Endothelial cell of umbilical vein (primary cell): ENCODE data around the gene ACTBL2. TPM values are rescaled to one million over a fixed set of nuclear protein-coding genes. Genes with fewer than 3 reads are reported as not detected.

Experiments
- BruUV-seq: library from RNA; stranded (reverse); fragments of 400-500 nt; replicated peaks from 2 replicates; lab custom pipeline; 2021; lab: Mats Ljungman, UMichigan
- CTCF ChIA-PET: fragments of 300-600, 350-600 bp; sonication (Branson Sonifier 250); formaldehyde crosslinking; loops from one replicate; lab custom pipeline; 2021; ENCODE audit warnings: antibody characterized with exemption, inconsistent platforms; lab: Charles Lee
- POLR2A ChIA-PET: fragments of 300-600, 350-600 bp; sonication (Branson Sonifier 250); formaldehyde crosslinking; loops from one replicate; lab custom pipeline; 2021; ENCODE audit warnings: antibody characterized with exemption, inconsistent platforms; lab: Charles Lee
- DNase-seq: peaks from one replicate; pipeline ENCODE4 v3.0.0-alpha.2; 2011; ENCODE audit warnings: low read depth, low spot score
- FAIRE-seq: peaks from 2 replicates; lab custom pipeline; 2011; peaks lifted over from hg19 to GRCh38; lab: Jason Lieb, UNC
- H2AFZ ChIP-seq: 2 replicates; pipeline ENCODE4 v1.6.0; 2012; ENCODE audit warnings: low read depth, low read length, control low read depth, inconsistent platforms
- H3K27ac ChIP-seq: 2 replicates; pipeline ENCODE4 v1.5.1; 2011; ENCODE audit warnings: low read depth, mild to moderate bottlenecking, control low read depth, low read length, moderate library complexity; ENCODE audit not compliant: insufficient read depth
- H3K27me3 ChIP-seq, 2 experiments: 2 replicates each; pipeline versions ENCODE4 v1.6.0 to v1.6.1; 2011; ENCODE audit warnings: low read length in 2 of 2, mixed read lengths in 1 of 2; ENCODE audit not compliant: control insufficient read depth in 2 of 2, insufficient read depth in 2 of 2
- H3K36me3 ChIP-seq, 2 experiments: 2 replicates in 1 of 2; 3 replicates in 1 of 2; pipeline ENCODE4 v1.5.1; 2011; ENCODE audit warnings: low read length in 2 of 2, mild to moderate bottlenecking in 1 of 2, moderate library complexity in 1 of 2; ENCODE audit not compliant: control insufficient read depth in 2 of 2, insufficient read depth in 2 of 2; ENCODE audit errors: extremely low read depth in 1 of 2
- H3K4me1 ChIP-seq: 3 replicates; pipeline ENCODE4 v1.5.1; 2011; ENCODE audit warnings: mild to moderate bottlenecking, low read length; ENCODE audit not compliant: control insufficient read depth, insufficient read depth; ENCODE audit errors: extremely low read depth
- H3K4me2 ChIP-seq: 2 replicates; pipeline ENCODE4 v1.6.1; 2011; ENCODE audit warnings: low read length, control low read depth, mixed read lengths; ENCODE audit not compliant: insufficient read depth
- H3K4me3 ChIP-seq, 3 experiments: fragments of 200-600 bp in 1 of 3; sonication (generic), shearing (Covaris generic) in 1 of 3; replicated peaks in 1 of 3; 2 replicates each; pipeline ENCODE4 v1.5.1; 2011 to 2016; ENCODE audit warnings: control low read depth in 3 of 3, low read length in 3 of 3, mild to moderate bottlenecking in 2 of 3, inconsistent platforms in 1 of 3, low read depth in 1 of 3, moderate library complexity in 1 of 3; ENCODE audit not compliant: insufficient read depth in 1 of 3
- H3K79me2 ChIP-seq: 2 replicates; pipeline ENCODE4 v1.6.0; 2012; ENCODE audit warnings: low read length, inconsistent platforms; ENCODE audit not compliant: control insufficient read depth, insufficient read depth
- H3K9ac ChIP-seq: replicated peaks from 2 replicates; pipeline ENCODE3; 2011; ENCODE audit warnings: low read length, control low read depth; ENCODE audit not compliant: insufficient read depth; ENCODE audit errors: extremely low read depth
- H3K9me1 ChIP-seq: replicated peaks from 3 replicates; pipeline ENCODE4 v1.6.0; 2011; ENCODE audit warnings: mild to moderate bottlenecking, low read length; ENCODE audit not compliant: control insufficient read depth, insufficient read depth; ENCODE audit errors: extremely low read depth
- H3K9me3 ChIP-seq: replicated peaks from 2 replicates; pipeline ENCODE4 v1.5.1; 2012; ENCODE audit warnings: low read length, inconsistent platforms; ENCODE audit not compliant: control insufficient read depth, insufficient read depth
- H4K20me1 ChIP-seq: replicated peaks from 2 replicates; pipeline ENCODE3; 2011; ENCODE audit warnings: mild to moderate bottlenecking, low read length; ENCODE audit not compliant: control insufficient read depth, insufficient read depth; ENCODE audit errors: extremely low read depth
- CTCF ChIP-seq, 2 donors: IDR thresholded peaks; 1 replicate in 1 of 2; 2 replicates in 1 of 2; pipeline ENCODE4 v1.5.1; 2011; ENCODE audit warnings: low read length in 2 of 2, mild to moderate bottlenecking in 2 of 2, moderate library complexity in 2 of 2, control low read depth in 1 of 2, inconsistent platforms in 1 of 2, low read depth in 1 of 2; ENCODE audit not compliant: insufficient read depth in 1 of 2; ENCODE audit errors: extremely low read depth in 1 of 2
- EZH2 ChIP-seq: IDR thresholded peaks from 2 replicates; pipeline ENCODE4 v1.6.1; 2012; ENCODE audit warnings: borderline replicate concordance, low read depth, mild to moderate bottlenecking, moderate library complexity, low read length, inconsistent platforms; ENCODE audit not compliant: severe bottlenecking
- FOS ChIP-seq: IDR thresholded peaks from 2 replicates; pipeline ENCODE4 v1.6.1; 2011; ENCODE audit warnings: mild to moderate bottlenecking, low read length, moderate library complexity, borderline replicate concordance; ENCODE audit not compliant: insufficient read depth
- GATA2 ChIP-seq: IDR thresholded peaks from 2 replicates; pipeline ENCODE4 v1.7.0; 2011; ENCODE audit warnings: low read depth, mild to moderate bottlenecking, moderate library complexity, mixed read lengths, low read length; ENCODE audit not compliant: insufficient read length, insufficient read depth
- JUN ChIP-seq: IDR thresholded peaks from 2 replicates; pipeline ENCODE4 v1.6.1; 2011; ENCODE audit warnings: borderline replicate concordance, low read depth; ENCODE audit not compliant: insufficient read length, insufficient read depth
- MAX ChIP-seq: IDR thresholded peaks from 2 replicates; pipeline ENCODE4 v1.6.1; 2011; ENCODE audit not compliant: insufficient read depth, insufficient read length
- MYC ChIP-seq: IDR thresholded peaks from one replicate; pipeline ENCODE4 v1.6.1; 2011; ENCODE audit warnings: mild to moderate bottlenecking, low read depth, low read length
- POLR2A ChIP-seq: IDR thresholded peaks from 2 replicates; pipeline ENCODE4 v1.6.1; 2012; ENCODE audit warnings: low read depth, mild to moderate bottlenecking, control low read depth, low read length
- POLR2AphosphoS5 ChIP-seq: IDR thresholded peaks from 2 replicates; pipeline ENCODE4 v1.6.1; 2012; ENCODE audit warnings: low read depth, mild to moderate bottlenecking, control low read depth, low read length, moderate library complexity; ENCODE audit not compliant: insufficient read depth
- dilution Hi-C: fragments of 300-500 bp; cut with MboI; formaldehyde crosslinking; loops from one replicate; pipeline ENCODE4 v1.15.0; 2019; ENCODE audit warnings: low sequenced_read_pairs; ENCODE audit not compliant: extremely low pct_ligation_motif_present
- intact Hi-C: fragments of 100-400 bp; cut with micrococcal nuclease; formaldehyde crosslinking; loops from one replicate; pipeline ENCODE4 v1.10.0; 2022
- polyA plus RNA-seq, 4 experiments: library from polyadenylated mRNA; depleted of rRNA in 3 of 4; stranded (reverse) in 3 of 4; unstranded in 1 of 4; fragments of >200 nt; gene quantifications; 2 replicates each; pipeline versions ENCODE4 v1.2.1 to v1.2.3, GENCODE V29; 2011 to 2012; ENCODE audit warnings: missing spikeins in 1 of 4
- total RNA-seq: library from RNA; stranded (reverse); gene quantifications from 2 replicates; pipeline ENCODE4 v1.2.3, GENCODE V29; 2021

The ACTBL2 gene
- total and polyA plus RNA-seq, 2 donors (not counting 3 experiments of a cell fraction or from before 2014, with no cell fraction given) = 0.08 TPM; not detected in 1

- Histone ChIP-seq H3K9me1 (no peaks in the 10 kb centered on the region), H3K4me1 (peaks cover 32% of the 10 kb centered on the region), H3K9me3 (no peaks in the 10 kb centered on the region), H3K9ac (no peak overlapping the region), H4K20me1 (no peaks in the 10 kb centered on the region), H3K4me2 (no peak overlapping the region), H3K27ac (no peak overlapping the region), H3K36me3 (no peaks in the 10 kb centered on the region), H3K79me2 (no peaks in the 10 kb centered on the region), H2AFZ (no peak overlapping the region), H3K27me3 (no peaks in the 10 kb centered on the region), H3K4me3 (no peak overlapping the region)
- ChIA-PET CTCF (no interaction called here), POLR2A (no interaction called here)
- DNase-seq = no peak
- no peak for TF ChIP-seq FOS
- TF ChIP-seq EZH2 = no peak
- no peak for TF ChIP-seq POLR2AphosphoS5
- no peak for TF ChIP-seq POLR2A
- no peak for TF ChIP-seq MYC
- no peak for TF ChIP-seq GATA2
- TF ChIP-seq CTCF (IDR thresholded peaks at IDR 0.05; ENCODE audit: extremely low read depth in 1 of 2, insufficient read depth in 1 of 2, low read depth in 1 of 2, low read length in 2 of 2) = no peak
- TF ChIP-seq MAX = no peak
- no peak for TF ChIP-seq JUN
- no peak for FAIRE-seq
- intact Hi-C loops (no loop called here), dilution Hi-C loops (no loop called here)
- BruUV-seq = no TSS peak
Measured at GRCh38 chr5:57431759-57432158, 50.9 kb downstream of the ACTBL2 start.
